SW 1271 (cell line): Measurements from ENCODE around the gene MGMT.

ENCODE experiments used
- DNase-seq, 2 experiments: peaks; one replicate each; lab custom pipeline; 2025; lab: John Stamatoyannopoulos, UW

The MGMT gene

DNA sequence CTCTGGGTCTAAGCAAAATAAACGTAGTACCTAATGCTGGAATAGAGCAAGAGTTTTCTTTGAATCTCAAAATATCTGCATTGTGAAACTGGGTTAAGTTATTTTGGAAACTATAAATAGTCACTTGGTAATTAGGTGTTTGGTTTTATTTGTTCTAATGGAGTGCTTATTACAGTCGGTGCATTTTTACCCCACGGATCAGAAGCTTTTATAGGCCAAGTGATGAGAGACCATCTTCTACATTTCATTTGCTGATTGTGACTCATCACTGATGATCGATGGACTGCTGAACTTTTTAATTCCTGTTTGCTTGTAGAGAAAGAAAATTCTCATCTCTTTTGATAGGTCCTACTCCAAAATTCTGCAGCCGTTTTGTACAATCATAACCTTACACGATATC, 28.2 kb downstream of the MGMT start:
- DNase-seq, result no peak

- DNase-seq, result no peak
These were observed 28.7 kb downstream of the MGMT start for GRCh38 chr10:129495698-129496097.

GRCh38 chr10:129497013-129497412, 30.0 kb downstream of the MGMT start:
- no peak for DNase-seq

- DNase-seq, result no peak
These were observed 31.6 kb downstream of the MGMT start for GRCh38 chr10:129498680-129499079.

DNA sequence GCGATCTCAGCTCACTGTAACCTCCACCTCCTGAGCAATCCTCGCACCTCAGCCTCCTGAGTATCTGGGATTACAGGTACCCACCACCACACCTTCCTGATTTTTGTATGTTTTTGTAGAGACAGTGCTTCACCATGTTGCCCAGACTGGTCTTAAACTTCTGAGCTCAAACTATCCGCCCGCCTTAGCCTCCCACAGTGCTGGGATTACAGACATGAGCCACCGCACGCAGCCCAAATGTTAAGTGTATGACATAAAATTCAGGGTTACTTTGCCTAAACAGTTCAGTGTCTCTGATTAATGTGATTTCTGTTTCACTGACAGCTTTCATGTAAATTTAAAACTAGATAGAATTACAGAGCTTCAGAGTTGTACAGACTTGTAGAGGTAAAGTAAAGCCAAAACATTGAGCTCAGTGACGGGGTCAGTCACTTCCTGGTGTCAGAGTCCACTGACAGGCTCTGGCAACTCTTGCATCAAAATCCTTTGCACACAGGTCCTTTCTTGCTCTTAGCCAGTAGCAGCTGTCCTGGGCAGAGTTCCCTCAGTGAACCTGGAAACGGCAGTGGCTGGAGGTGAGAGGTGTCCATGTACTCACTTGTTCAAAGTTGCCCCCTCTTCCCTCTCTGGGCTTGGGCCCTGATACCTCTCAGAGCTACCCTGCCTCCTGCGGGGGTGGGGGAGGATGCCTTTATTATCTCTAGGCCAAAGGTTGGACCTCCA, 33.7 kb downstream of the MGMT start:
- DNase-seq, result no peak

DNA sequence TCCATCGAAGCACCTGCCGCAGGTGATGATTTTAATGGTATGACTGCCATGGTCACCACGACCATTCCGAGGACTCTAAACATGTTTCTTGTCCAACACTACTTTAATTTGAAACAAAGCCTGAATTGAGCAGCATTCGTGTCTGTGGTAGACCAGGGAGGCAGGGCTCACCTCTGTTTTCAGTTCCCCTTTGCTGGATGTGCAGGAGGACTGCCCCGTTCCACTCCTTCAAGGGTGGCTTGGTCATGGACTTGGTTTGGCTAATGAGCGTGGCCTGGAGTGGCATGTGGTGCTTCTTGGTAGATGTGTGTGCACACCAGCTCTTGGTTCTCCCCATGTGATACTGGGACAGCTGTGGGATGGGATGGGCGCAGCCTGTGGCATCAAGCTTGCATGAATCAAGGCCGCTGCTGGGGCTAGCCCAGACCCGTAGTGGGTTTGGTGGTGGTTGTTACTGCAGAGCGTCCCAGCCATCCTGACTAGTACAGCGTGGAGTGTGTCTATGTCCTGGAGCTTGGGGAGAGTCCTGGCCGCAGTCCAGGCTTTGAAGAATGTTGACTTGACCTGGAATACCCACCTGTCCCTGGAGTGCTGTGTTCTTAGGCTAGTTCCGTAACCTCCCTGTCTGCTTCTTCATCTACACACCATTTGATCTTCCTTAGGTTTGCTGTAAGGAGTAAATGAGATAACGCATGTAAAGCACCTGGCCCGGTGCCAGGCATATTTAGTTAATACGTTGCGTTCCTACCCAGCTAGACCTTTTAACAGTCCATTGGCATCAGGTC, 34.8 kb downstream of the MGMT start:
- DNase-seq, result no peak

DNA sequence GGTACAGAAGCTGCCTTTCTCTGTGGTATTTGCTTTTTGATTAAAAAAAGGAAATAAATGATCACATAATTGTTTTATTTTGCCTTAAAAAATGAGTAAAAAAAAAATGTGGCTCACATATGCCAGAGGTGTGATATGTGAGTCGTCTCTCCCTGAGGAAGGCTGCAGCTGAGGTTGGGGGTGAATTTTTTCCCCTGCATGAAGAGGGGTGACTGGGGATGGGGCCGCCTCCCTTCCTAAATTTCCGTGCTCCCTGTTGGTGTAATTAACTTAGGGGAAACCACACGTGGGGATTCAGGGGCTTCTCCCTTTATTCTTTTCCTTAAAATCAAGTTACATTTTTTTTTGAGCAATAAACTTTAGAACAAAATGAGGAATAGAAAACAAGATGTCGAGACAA, 35.4 kb downstream of the MGMT start:
- DNase-seq, result no peak

- DNase-seq, result no peak
These were observed 38.5 kb downstream of the MGMT start for GRCh38 chr10:129505500-129506075.

GRCh38 chr10:129506101-129506797, 39.2 kb downstream of the MGMT start:
- DNase-seq, result no peak

GRCh38 chr10:129507216-129507889, 40.3 kb downstream of the MGMT start:
- no peak for DNase-seq

GRCh38 chr10:129509155-129509554, 42.1 kb downstream of the MGMT start:
- no peak for DNase-seq

DNA sequence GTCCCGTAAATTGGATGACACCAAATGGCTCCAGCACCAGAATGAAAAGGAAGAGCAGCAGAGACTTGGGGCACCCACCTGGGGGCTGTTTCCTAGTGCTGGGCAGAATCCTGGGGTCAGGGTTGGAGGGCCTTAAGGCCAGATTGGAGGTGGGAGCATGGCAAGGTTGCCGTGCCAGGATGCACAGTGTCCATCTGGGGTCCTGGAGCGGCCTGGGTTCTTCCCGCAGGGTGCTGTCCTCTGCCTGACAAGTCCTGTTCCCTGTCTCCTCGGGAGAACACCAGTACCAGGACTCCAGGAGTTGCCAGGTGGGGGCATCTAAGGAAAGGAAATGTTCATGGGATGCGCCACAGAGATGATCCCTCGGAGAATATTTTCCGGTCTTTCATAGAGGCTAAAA, 42.8 kb downstream of the MGMT start:
- no peak for DNase-seq

DNA sequence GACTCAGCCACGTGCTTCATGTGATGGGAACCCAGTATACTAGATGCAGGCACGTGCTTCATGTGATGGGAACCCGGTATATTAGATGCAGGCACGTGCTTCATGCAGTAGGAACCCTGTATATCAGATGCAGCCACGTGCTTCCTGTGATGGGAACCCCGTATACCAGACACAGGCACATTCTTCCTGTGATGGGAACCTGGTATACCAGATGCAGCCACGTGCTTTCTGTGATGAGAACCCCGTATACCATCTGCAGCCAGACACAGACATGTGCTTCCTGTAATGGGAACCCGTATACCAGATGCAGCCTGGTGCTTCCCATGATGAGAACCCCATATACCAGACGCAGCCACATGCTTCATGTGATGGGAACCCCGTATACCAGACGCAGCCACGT, 44.0 kb downstream of the MGMT start:
- no peak for DNase-seq

DNA sequence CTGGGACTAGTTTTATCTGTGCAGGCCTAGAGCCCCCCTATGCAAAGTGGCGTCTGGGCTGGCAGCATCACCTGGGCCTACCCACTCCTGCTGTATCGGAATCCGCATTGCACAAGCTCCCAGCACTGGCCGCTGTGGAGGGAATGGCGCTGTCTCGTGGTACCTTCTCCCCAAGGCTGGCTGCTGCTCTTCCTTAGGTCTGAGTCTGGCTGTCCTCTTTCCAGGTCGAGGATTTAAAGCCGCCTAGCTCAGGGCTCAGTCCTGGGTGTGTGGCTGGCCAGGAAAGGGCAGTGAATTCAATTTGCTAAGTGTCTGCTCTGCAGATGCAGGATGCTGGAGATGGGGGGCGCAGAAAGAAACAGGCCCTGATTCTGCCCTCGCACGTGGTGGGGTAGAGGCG, 44.7 kb downstream of the MGMT start:
- DNase-seq, result no peak

DNA sequence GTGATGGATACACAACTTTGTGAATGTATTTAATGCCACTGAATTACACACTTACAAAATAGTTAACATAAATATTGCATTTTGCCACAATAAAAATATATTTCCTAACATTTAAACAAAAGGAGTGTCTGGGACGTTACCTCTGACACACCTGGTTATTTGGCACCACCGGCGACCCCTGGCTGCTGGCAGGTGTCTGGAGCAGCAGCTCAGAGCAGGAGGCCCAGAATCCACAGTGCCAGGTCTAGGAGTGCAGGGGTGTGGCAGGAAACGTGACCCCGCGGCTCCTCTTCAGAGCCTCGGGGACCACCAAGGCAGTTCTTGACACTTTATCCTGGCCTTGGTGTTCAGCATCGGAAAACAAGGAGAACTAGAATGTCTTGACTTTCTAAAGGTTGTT, 46.3 kb downstream of the MGMT start:
- DNase-seq, result no peak

DNA sequence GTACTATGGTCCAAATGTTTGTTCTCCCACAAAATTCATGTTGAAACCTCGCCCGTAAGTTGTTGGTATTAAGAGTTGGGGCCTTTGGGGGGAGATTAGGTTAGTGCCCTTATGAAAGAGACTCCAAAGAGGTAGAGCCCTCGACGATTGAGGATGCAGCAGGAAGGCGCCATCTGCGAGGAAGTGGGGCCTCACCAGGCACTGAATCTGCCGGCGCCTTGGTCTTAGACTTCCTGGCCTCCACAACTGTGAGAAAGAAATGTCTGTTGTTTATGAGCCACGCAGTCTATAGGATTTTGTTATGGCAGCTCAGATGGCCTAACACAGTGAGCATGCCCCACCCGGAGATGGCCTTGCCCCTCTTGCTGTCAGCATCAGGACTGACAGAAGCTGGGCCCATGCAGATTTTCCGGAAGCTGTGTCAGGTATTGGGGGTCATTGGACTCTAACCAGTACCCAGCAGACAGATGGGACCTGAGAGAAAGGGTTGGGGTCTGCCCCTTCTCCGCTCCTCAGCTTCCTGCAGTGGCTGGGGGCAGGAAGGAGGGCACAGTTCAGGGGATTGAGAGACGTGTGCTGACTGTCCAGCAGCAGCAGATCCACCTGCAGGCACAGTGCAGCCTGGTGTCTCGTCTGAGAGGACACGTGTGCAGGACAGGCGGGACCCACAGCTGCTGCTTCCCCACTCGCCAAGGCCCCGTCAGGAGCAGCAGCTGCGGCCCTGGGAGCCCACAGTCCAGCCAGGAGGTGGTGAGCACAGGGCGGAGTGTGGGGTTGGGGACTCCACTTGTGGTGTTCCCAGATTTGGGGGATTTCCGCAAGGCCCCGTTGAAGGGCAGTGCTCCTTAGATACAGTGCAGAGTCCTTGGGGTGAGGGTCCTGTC, 47.8 kb downstream of the MGMT start:
- no peak for DNase-seq

DNA sequence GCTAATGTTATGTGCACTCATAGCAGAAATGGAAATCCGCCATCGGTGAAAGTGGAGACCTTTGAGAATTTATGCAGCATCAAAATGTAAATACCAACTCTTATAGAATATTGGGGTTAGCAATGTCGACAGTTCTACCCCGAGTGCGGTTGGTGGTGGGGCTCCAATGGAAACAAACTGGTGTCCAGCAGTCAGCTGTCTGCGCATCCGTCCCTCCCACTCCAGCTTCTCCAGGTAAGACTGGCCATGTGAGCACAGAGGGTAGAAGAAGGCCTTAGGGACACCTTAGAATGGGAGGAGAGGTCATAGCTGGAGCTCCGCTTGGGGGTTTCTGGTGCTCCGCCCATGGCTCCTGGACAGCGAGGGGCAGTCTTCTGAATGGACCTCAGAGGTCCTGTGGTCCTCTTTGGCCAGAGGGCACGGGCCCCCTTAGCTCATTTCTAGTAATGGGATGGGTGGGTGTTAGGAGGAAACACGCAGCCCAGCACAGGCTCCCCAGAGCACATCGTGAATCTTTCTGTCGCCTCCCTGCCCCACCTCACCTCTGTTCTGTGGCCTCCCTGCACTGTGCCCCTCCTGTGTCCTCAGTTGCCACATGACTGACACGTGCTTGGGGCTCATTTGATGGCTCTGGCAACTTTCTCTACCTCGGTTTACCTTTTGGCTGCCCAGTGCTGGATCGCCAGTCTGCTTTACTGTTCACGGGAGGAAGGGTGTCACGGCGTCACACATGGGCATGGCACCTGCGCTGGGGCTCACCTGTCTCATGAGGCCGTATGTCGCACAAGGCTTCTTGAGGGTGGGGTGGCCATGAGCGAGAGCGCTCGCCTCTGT, 50.0 kb downstream of the MGMT start:
- no peak for DNase-seq

- no peak for DNase-seq
These were observed 50.6 kb downstream of the MGMT start for GRCh38 chr10:129517680-129518057.

DNA sequence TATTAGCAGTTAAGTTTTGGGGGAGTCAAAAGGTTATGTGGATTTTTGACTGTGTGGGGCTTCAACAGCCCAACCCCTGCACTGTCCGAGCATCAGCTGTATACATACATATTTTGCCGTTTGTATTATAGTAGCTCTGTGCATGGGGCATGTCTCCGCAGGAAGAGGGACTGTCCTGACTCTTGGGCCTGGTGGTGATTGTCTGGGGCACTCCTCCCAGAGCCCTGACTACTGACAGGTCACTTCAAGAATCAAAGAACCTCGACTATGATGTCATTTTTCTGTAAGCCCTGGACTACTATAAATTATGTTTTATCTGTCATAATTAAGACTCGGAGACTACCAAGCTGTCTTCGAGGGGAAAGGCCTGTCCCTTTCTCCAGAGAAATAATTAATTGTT, 51.8 kb downstream of the MGMT start:
- no peak for DNase-seq

DNA sequence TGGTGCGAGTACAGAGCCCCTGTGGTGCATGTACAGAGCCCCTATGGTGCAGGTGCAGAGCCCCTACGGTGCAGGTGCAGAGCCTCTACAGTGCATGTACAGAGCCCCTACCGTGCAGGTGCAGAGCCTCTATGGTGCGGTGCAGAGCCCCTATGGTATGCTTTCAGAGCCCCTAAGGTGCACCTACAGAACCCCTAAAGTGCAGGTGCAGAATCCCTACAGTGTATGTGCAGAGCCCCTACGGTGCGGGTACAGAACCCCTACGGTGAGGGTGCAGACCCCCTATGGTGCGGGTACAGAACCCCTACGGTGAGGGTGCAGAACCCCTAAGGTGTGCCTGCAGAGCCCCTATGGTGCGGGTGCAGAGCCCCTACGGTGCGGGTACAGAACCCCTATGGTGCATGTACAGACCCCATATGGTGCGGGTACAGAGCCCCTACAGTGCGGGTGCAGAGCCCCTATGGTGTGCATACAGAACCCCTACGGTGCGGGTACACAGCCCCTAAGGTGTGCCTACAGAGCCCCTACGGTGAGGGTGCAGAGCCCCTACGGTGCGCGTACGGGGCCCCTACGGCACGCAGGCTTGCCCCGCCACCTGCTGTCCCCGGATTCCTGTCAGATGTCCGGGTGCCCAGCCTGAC, 53.5 kb downstream of the MGMT start:
- DNase-seq, result no peak
